ENCODE results near the gene ATPAF1. TPM values are rescaled to one million over a fixed set of nuclear protein-coding genes. Genes with fewer than 3 reads are reported as not detected.

ATPAF1 gene
- total RNA-seq, 1 experiment from 2014 or later, result 39.0 TPM

DNA sequence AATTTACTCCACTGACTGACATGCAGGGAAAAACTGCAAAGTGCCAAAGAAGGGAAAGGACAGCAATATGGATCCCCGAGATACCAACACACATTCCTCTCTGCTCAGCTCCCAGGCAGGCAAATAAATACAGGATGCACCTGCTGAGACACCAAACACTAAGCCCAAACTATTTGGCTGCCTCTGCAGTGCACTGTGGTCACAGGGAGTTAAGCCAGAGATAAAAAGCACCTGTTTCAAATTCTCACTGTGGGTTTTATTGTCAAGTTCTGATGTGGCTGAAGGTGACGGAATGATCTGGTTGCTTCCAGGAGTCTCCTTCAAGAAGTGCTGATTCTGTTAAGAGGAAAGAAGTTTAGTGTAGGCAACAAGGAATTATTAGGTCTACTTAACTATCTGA is 21.2 kb upstream of the ATPAF1 start:
- H3K4me3 ChIP-seq (ENCODE audit: low read depth in 2 of 2, low read length in 2 of 2), result no peak overlapping the region
- CTCF ChIA-PET, result interaction anchor here (0.6 kb wide), 1 partner anchor 15 kb away, joined by 4 read pairs; no protein-coding TSS in a partner anchor
- intact Hi-C loops (cut with micrococcal nuclease; ENCODE audit: unreplicated experiment) (no loop called here), in situ Hi-C loops (cut with HindIII; ENCODE audit: low pct_unique_long_range_greater_than_20kb, low sequenced_read_pairs) (no loop called here)
- TF ChIP-seq, protein P1, sequence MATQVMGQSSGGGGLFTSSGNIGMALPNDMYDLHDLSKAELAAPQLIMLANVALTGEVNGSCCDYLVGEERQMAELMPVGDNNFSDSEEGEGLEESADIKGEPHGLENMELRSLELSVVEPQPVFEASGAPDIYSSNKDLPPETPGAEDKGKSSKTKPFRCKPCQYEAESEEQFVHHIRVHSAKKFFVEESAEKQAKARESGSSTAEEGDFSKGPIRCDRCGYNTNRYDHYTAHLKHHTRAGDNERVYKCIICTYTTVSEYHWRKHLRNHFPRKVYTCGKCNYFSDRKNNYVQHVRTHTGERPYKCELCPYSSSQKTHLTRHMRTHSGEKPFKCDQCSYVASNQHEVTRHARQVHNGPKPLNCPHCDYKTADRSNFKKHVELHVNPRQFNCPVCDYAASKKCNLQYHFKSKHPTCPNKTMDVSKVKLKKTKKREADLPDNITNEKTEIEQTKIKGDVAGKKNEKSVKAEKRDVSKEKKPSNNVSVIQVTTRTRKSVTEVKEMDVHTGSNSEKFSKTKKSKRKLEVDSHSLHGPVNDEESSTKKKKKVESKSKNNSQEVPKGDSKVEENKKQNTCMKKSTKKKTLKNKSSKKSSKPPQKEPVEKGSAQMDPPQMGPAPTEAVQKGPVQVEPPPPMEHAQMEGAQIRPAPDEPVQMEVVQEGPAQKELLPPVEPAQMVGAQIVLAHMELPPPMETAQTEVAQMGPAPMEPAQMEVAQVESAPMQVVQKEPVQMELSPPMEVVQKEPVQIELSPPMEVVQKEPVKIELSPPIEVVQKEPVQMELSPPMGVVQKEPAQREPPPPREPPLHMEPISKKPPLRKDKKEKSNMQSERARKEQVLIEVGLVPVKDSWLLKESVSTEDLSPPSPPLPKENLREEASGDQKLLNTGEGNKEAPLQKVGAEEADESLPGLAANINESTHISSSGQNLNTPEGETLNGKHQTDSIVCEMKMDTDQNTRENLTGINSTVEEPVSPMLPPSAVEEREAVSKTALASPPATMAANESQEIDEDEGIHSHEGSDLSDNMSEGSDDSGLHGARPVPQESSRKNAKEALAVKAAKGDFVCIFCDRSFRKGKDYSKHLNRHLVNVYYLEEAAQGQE (IDR thresholded peaks at IDR 0.05; ENCODE audit: insufficient read depth in 1 of 2, low read depth in 2 of 2, low read length in 1 of 2), result no peak
- TF ChIP-seq, protein P2, sequence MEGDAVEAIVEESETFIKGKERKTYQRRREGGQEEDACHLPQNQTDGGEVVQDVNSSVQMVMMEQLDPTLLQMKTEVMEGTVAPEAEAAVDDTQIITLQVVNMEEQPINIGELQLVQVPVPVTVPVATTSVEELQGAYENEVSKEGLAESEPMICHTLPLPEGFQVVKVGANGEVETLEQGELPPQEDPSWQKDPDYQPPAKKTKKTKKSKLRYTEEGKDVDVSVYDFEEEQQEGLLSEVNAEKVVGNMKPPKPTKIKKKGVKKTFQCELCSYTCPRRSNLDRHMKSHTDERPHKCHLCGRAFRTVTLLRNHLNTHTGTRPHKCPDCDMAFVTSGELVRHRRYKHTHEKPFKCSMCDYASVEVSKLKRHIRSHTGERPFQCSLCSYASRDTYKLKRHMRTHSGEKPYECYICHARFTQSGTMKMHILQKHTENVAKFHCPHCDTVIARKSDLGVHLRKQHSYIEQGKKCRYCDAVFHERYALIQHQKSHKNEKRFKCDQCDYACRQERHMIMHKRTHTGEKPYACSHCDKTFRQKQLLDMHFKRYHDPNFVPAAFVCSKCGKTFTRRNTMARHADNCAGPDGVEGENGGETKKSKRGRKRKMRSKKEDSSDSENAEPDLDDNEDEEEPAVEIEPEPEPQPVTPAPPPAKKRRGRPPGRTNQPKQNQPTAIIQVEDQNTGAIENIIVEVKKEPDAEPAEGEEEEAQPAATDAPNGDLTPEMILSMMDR (IDR thresholded peaks at IDR 0.05), result no peak
- TF ChIP-seq TCF7L2 (IDR thresholded peaks at IDR 0.05; ENCODE audit: low read depth, low read length), result no peak
- no peak for ATAC-seq
- no peaks in the 10 kb centered on the region for H3K4me1 ChIP-seq (ENCODE audit: control insufficient read depth, insufficient read depth, low read length)
- no peak for DNase-seq (ENCODE audit: low read depth, low spot score)
- POLR2A ChIA-PET, result no interaction called here
- no TSS peak for BruUV-seq (replicated peaks)
- H3K27me3 ChIP-seq (ENCODE audit: control insufficient read depth, insufficient read depth, low read length), result no peaks in the 10 kb centered on the region
- no peaks in the 10 kb centered on the region for H3K9me3 ChIP-seq (ENCODE audit: control insufficient read depth, insufficient read depth, low read depth, low read length)
- H3K36me3 ChIP-seq (ENCODE audit: control insufficient read depth, insufficient read depth, low read length), result peaks cover 44% of the 10 kb centered on the region
- H3K27ac ChIP-seq (ENCODE audit: low read length), result no peak overlapping the region

DNA sequence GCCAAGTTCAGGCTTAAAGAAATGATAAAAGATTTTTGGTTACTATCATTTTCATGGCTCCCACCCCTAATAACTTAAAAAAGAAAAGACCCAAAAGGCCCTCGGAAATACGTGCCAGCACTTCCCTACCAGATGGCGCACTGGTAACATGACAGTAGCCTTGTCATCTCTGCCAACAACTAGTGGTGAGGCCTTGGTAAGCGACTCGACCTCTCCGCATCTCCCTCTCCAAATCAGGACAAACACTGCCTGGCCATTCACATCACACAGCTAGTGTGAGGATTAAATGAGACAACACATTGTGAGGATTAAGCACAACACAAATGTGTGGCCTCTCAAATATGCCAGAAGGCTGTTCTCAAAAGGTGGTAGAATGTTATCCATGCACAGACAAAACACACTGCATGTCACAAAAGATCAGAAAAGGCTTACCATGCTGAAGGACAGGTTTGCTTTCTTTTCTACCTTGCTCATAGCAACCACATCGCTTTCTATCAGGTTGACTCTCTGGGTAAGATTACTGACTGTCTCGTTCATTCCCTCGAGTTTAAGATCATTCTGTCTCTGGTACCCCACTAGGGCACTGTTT is 19.9 kb upstream of the ATPAF1 start:
- Histone ChIP-seq H3K9me3 (ENCODE audit: control insufficient read depth, insufficient read depth, low read depth, low read length) (no peaks in the 10 kb centered on the region), H3K4me1 (ENCODE audit: control insufficient read depth, insufficient read depth, low read length) (no peaks in the 10 kb centered on the region), H3K36me3 (ENCODE audit: control insufficient read depth, insufficient read depth, low read length) (peaks cover 51% of the 10 kb centered on the region), H3K27ac (ENCODE audit: low read length) (no peak overlapping the region), H3K4me3 (ENCODE audit: low read depth in 2 of 2, low read length in 2 of 2) (no peak overlapping the region), H3K27me3 (ENCODE audit: control insufficient read depth, insufficient read depth, low read length) (no peaks in the 10 kb centered on the region)
- POLR2A ChIA-PET, result interaction anchor here (0.6 kb wide), 1 partner anchor 17 kb away, joined by 5 read pairs; no protein-coding TSS in a partner anchor
- intact Hi-C loops (cut with micrococcal nuclease; ENCODE audit: unreplicated experiment) (no loop called here), in situ Hi-C loops (cut with HindIII; ENCODE audit: low pct_unique_long_range_greater_than_20kb, low sequenced_read_pairs) (no loop called here)
- CTCF ChIA-PET, result no interaction called here
- ATAC-seq, result no peak
- no TSS peak for BruUV-seq (replicated peaks)
- DNase-seq (ENCODE audit: low read depth, low spot score), result no peak
- TF ChIP-seq, protein P1 (IDR thresholded peaks at IDR 0.05; ENCODE audit: insufficient read depth in 1 of 2, low read depth in 2 of 2, low read length in 1 of 2), result no peak
- TF ChIP-seq SIN3A (IDR thresholded peaks at IDR 0.05; ENCODE audit: borderline replicate concordance, insufficient read depth, low read depth, low read length), result no peak
- no peak for TF ChIP-seq TCF7L2 (IDR thresholded peaks at IDR 0.05; ENCODE audit: low read depth, low read length)
- TF ChIP-seq, protein P2 (IDR thresholded peaks at IDR 0.05), result no peak
- no peak for TF ChIP-seq POLR2AphosphoS5 (IDR thresholded peaks at IDR 0.05; ENCODE audit: low read depth, low read length)

Measured in Panc1 (cell line).